ENCODE results near the gene CIC. TPM values are rescaled to one million over a fixed set of nuclear protein-coding genes. Genes with fewer than 3 reads are reported as not detected.
"Not testable (repeated sequence)": the region's sequence is repeated elsewhere in the genome, so short reads cannot be mapped to it uniquely, and the experiment has no call there.

CIC gene
- total RNA-seq, 1 experiment from 2014 or later: 21.2 TPM

GRCh38 chr19:42323852-42324654 is 55.0 kb downstream of the CIC start:
- in situ Hi-C loops (cut with HindIII; ENCODE audit: low sequenced_read_pairs): no loop called here
- no peak for DNase-seq (ENCODE audit: low spot score)

DNA sequence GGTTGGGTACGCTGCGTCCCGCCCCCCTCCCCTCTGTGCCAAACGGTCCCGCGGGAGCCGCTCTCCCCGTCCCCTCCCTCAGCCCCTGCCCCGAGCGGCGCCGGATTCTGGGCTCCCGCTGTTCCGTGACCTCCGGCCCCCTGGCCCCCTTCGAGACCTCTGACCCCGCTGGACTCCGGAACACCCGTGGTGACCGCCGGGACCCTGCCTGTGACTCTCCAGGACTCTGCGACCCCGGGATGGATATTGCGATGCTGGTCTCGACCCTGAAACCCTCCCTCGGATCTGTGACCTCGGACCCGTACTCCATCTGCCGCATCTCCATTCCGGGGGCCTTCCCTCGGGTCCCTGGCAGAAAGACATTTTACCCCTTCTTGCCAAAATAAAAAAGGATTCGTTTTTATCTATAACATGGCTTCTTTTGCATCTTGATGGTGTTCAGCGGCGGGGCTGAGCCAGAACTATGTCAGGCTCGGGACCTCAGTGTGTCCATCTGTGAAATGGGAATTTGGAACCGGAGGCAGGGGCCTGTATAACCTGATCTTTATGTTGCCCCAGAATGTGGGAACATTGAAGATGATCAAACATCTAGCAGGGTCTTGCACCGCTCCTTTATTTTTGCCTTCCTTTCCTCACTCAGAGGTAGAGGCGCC is 55.7 kb downstream of the CIC start:
- no peak for DNase-seq (ENCODE audit: low spot score)
- in situ Hi-C loops (cut with HindIII; ENCODE audit: low sequenced_read_pairs): no loop called here

DNA sequence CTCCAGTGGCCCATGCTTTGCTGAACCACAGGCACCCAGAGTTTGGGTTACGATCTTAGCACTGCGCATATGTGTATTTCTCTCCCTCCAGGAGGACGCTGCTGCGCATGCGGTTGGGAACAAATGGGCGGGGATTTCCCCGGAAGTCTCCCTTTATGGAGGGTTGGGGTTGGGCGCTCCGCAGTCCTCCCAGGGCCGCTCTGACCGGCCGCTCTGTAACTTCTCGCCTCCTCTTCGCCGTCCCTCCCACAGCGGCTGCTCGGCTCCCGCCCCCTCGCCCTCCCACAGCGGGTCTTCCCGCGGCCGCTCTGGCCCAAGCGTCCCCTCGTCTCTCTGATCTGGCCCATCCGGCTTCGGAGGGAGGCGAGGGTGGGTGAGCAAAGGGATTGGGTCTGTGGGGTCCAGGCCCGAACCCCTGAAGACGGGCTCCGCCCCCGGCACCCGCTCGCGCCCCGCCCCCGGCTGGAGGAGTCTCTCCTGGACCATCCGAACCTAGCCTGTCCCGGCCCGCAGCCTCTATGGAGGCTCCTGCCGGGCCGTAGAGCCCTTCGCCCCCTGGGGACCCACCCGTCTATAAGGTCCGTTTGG is 56.4 kb downstream of the CIC start, which contains the start of gene MEGF8:
MEGF8 (plus strand) TSS at position 328 of the 588 bp plus-strand sequence. CDS start 609 bp downstream, outside the sequence.
- in situ Hi-C loops (cut with HindIII; ENCODE audit: low sequenced_read_pairs): no loop called here
- DNase-seq (ENCODE audit: low spot score): peak; percentile 99

- DNase-seq (ENCODE audit: low spot score): no peak
- in situ Hi-C loops (cut with HindIII; ENCODE audit: low sequenced_read_pairs): no loop called here
Observed at GRCh38 chr19:42325896-42326771, 57.1 kb downstream of the CIC start.

- DNase-seq (ENCODE audit: low spot score): no peak
- in situ Hi-C loops (cut with HindIII; ENCODE audit: low sequenced_read_pairs): no loop called here
Observed at GRCh38 chr19:42326969-42327368, 57.9 kb downstream of the CIC start.

GRCh38 chr19:42327381-42327780 is 58.3 kb downstream of the CIC start:
- in situ Hi-C loops (cut with HindIII; ENCODE audit: low sequenced_read_pairs): no loop called here
- DNase-seq (ENCODE audit: low spot score): no peak

DNA sequence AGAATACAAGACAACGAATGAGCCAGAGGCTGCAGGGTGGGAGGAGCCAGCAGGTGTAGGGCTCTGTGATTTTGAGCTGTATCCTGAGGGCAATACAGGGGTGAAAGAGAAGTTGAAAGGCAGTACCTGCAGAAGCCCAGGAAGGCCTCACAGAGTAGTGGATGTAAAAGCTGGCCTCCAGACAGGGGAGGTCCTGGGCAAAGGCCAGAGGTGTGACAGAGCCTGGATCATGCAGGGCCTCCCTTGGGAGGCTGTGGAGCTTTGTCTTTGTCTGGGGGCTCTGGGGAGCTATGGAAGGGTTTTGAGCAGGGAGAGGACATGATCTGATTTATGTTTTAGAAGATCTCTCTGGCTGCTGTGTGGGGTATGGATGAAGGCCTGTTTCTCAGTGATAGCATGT is 59.1 kb downstream of the CIC start:
- no peak for DNase-seq (ENCODE audit: low spot score)
- in situ Hi-C loops (cut with HindIII; ENCODE audit: low sequenced_read_pairs): no loop called here

GRCh38 chr19:42328854-42329253 is 59.8 kb downstream of the CIC start:
- in situ Hi-C loops (cut with HindIII; ENCODE audit: low sequenced_read_pairs): no loop called here
- no peak for DNase-seq (ENCODE audit: low spot score)

DNA sequence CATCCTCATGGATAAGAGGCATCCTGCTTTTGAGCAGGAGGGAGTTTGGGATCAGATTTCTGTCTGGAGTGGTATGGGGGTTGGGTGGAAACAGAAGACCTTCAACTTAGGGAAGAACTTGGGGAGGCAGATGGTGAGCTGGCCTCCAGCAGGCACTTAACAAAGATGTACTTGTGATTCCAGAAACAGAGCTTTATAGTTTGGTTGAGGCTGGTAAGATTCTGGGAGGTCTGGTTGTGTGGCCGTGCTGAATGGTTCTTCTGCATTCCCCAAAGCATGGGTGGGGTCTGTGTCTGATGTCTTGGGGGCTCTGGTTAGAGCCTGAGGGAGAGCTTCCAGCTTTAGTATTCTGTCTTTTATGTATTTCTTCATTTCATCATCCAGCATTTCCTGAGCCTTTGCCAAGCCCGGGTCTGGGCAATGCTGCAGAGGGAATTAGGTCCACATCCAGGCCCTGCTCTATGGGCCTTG is 61.2 kb downstream of the CIC start:
- in situ Hi-C loops (cut with HindIII; ENCODE audit: low sequenced_read_pairs): no loop called here
- DNase-seq (ENCODE audit: low spot score): no peak

DNA sequence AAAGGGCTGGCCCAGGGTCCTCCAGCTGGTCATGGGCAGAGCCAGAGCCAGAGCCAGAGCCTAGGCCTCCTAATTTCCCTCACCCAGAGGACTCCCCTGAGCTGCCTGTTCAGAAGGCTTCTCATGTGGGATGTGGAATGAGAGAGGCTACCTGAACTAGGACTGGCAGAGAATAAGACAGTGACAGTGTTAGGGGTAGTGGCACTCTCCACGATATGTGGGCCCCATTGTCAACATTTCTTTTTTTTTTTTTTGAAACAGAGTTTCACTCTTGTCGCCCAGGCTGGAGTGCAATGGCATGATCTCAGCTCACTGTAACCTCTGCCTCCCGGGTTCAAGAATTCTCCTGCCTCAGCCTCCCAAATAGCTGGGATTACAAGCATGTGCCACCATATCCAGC is 62.3 kb downstream of the CIC start:
- in situ Hi-C loops (cut with HindIII; ENCODE audit: low sequenced_read_pairs); DNase-seq (ENCODE audit: low spot score): not testable (repeated sequence)

- in situ Hi-C loops (cut with HindIII; ENCODE audit: low sequenced_read_pairs): no loop called here
- peak; percentile 80 for DNase-seq (ENCODE audit: low spot score)
Observed at GRCh38 chr19:42332059-42332458, 63.0 kb downstream of the CIC start.

DNA sequence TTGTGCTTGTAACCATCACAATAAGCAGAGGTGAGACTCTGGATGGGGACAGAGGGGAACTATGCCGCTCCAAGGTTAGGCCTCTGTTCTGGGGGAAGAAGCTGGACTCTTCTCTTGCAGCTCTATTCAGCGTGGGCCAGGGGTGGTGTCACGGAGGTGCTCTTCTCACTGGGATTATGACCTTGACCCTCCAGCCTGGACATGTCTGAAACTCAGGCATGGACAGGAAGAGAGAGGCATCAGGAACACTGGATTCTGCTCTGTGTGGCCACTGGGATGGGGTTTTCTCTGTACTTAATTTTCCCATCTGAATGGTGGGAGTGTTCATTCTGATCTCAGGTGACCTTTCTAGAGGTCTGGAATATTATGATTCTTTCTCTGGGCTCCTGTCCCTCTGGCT is 64.0 kb downstream of the CIC start:
- no peak for DNase-seq (ENCODE audit: low spot score)
- in situ Hi-C loops (cut with HindIII; ENCODE audit: low sequenced_read_pairs): no loop called here

DNA sequence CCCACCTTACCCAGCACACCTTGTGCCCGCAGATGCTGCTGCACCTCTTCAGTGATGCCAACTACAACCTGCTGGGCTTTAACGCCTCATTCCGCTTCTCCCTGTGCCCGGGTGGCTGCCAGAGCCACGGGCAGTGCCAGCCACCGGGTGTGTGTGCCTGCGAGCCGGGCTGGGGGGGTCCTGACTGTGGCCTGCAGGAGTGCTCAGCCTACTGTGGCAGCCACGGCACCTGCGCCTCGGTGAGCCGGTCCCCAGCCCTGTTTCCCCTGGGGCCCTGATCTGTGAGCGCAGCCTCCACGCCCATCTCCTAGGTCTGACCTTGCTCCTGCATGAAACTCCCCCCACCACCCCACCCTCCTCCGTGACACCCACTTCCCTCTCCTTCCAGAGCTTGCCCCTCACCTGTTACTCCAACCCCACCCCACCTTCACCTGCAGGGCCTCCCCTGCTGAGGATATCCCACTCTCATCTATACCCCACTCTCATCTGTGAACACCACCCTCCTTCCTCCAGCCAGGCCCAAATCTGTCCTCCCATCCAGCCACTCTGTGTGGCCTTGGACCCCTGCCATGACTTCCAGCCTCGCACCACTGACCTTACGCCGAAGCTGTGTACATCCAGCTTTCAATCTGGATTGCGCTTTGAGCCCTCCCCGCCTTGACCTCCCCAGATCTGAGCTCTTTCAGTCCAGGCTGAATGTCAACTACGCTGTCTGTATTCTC is 65.1 kb downstream of the CIC start:
- peak; percentile 63 for DNase-seq (ENCODE audit: low spot score)
- in situ Hi-C loops (cut with HindIII; ENCODE audit: low sequenced_read_pairs): no loop called here

GRCh38 chr19:42334697-42335373 is 65.8 kb downstream of the CIC start:
- in situ Hi-C loops (cut with HindIII; ENCODE audit: low sequenced_read_pairs): no loop called here
- DNase-seq (ENCODE audit: low spot score): peak; percentile 77

- DNase-seq (ENCODE audit: low spot score): no peak
- in situ Hi-C loops (cut with HindIII; ENCODE audit: low sequenced_read_pairs): no loop called here
Observed at GRCh38 chr19:42335374-42335936, 66.4 kb downstream of the CIC start.

- in situ Hi-C loops (cut with HindIII; ENCODE audit: low sequenced_read_pairs): no loop called here
- DNase-seq (ENCODE audit: low spot score): no peak
Observed at GRCh38 chr19:42335971-42336370, 66.9 kb downstream of the CIC start.

GRCh38 chr19:42339126-42339860 is 70.2 kb downstream of the CIC start:
- DNase-seq (ENCODE audit: low spot score); in situ Hi-C loops (cut with HindIII; ENCODE audit: low sequenced_read_pairs): not testable (repeated sequence)

All from G401 (cell line).